Fibroblast of skin of abdomen (primary cell): ENCODE measurements around the gene STK10.

Experiments
- DNase-seq: peaks from one replicate; pipeline ENCODE4 v3.0.0-alpha.2; 2013

STK10 gene

DNA sequence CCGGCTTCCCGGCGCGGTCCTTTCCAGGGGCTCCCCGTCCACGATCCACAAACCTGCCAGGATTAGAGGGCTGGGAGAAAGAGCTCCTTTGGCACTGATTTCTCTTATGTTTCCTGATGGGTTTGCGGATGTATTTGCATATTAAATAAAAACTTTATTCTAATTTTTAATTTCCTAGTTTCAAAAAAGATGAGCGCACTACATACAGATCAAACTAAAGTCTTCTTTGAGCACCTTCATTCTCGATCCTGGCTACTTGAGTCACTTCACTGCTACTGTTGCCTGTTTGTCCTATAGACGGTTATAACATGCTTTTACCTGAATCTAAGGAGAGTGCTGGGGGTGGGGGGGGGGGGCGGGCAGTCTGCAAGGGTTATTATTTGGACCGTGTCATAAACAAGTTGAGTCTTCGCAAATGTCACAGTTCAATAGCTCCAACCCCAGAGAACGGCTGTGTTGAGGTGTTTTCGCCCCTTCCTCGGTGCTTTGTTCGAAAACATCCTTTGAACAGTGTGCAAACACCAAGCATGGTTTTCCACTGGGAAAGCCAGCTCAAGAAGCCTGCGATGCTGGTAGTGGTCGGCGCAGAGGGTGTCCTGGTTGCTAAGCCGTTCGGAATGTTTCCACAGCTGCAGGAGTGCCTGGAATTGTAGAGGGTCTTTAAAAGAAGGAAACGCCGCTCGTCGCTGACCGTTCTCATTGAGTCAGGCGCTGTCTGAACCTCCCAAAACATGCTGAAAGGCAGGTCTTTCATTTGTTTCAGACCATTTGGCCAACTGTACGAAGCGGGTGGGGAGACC, 1.1 kb upstream of the STK10 start:
- peak; percentile 22 for DNase-seq

DNA sequence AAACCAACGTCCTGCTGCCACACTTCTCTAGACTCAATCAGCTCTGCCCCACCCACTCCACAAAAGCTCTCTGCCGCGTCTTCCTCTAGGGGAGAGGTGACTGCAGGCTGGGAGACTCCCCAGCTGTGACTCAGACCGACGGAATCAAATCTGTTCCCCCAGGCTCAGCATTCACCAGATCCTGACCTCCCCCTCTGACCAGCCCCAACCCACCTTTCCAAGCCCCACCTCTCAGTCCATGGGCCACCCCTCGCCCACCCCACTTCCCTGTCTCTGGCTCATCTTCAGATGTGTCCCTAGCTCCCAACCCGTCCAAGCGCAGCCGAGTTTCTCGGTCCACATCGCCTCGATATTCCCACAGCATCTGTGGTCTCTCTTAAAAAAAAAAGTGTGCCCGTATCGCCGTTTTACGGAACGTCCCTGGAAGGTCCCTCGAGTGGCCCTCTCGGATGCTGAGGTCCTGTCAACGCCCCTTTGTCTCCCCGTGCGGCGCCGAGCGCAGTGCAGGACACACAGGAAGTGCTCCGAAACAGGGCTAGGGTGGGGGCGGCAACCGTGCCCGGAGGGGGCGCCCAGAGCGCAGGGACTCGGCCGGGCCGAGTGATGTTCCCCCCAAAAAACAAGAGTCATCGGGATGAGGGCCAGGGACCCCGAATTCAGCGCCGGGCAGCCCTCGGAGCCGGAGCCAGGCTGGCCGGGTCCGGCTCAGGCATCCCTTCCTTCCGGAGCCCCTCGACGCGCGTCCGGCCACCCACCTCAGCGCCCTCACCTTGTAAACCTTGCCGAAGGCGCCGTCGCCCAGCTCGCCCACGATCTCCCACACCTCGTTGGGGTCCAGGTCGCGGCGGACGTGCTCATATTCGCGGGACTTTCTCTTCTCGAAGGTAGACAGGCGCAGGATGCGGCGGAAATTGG, 649 bp downstream of the STK10 start:
- DNase-seq = peak; percentile 71

DNA sequence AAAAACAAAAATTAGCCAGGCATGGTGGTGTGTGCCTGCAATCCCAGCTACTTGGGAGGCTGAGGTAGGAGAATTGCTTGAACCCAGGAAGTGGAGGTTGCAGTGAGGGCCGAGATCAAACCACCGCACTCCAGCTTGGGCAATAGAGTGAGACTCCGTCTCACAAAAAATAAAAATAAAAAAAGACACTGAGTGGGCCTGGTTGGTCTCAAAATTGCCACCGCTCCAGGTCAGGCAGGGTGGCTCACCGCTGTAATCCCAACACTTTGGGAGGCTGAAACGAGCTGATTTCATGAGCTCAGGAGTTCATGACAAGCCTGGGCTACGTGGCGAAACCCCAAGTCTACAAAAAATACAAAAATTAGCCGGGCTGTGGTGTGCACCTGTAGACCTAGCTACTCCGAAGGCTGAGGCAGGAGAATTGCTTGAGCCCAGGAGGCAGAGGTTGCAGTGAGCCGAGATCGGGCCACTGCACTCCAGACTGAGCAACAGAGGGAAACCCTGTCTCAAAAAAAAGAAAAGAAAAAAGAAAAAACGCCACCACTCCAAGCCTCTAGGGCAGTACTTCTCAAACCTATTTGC, 1.8 kb downstream of the STK10 start:
- DNase-seq = no peak

DNA sequence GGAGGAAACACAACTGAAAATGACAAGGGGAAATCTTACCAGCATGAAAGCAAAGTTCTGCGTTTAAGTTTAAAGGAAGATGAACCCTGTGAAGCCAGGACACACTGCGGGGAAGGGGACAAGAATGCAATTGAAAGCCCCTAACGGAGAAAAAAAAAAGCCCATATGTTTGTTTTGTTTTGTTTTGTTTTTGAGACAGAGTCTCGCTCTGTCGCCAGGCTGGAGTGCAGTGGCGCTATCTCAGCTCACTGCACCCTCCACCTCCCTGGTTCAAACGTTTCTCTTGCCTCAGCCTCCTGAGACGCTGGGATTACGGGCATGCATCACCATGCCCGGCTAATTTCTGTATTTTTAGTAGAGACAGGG, 2.9 kb downstream of the STK10 start:
- DNase-seq = no peak

DNA sequence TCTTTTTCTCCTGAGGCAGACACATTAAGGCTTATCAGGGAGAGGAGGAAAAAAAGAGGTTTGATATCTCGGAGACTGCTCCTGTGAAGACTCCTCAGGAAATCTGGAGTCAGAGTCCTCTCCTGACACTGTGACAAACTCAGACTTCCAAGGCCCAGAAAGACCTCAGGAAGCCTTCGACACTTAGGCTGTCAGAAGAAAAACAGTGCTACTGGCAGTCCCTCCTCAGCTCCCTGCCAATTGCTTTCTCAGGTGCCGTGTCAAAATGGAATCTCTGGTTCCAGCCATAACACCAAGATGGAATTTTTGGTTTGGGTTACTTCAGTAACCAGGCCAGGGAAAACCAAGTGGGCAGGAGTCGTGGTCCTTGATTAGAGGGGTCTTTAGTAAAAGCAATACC, 4.1 kb downstream of the STK10 start:
- no peak for DNase-seq

DNA sequence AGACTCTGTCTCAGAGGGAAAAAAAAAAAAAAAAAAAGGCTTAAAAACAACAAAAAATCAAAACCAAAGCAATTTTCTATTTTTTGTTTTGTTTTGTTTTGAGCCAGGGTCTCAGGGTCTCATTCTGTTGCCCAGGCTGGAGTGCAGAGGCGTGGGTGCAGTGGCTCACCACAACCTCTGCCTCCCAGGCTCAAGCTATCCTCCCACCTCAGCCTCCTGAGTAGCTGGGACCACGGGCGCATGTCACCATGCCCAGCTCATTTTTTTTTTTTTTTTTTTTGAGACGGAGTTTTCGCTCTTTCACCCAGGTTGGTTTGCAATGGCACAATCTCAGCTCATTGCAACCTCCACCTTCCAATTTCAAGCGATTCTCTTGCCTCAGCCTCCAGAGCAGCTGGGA, 5.7 kb downstream of the STK10 start:
- DNase-seq = no peak

DNA sequence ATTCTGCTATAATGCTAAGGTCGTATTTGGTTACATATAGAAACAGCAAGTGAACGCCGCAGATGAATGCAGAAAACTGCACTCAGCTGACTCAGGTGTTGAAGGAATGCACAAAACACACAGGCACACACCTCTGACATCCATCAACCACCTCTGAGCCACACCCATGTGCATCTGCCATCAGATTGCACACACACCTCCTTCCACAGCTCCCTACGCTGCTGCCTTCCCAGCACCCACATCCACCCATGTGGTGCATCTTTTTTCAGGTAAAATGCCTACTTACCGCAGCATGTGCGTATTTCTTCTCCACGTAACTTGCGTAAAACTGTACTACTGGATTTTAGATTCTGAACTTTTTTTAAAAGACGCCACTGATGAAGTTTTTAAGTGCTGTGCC, 7.1 kb downstream of the STK10 start:
- DNase-seq = no peak

DNA sequence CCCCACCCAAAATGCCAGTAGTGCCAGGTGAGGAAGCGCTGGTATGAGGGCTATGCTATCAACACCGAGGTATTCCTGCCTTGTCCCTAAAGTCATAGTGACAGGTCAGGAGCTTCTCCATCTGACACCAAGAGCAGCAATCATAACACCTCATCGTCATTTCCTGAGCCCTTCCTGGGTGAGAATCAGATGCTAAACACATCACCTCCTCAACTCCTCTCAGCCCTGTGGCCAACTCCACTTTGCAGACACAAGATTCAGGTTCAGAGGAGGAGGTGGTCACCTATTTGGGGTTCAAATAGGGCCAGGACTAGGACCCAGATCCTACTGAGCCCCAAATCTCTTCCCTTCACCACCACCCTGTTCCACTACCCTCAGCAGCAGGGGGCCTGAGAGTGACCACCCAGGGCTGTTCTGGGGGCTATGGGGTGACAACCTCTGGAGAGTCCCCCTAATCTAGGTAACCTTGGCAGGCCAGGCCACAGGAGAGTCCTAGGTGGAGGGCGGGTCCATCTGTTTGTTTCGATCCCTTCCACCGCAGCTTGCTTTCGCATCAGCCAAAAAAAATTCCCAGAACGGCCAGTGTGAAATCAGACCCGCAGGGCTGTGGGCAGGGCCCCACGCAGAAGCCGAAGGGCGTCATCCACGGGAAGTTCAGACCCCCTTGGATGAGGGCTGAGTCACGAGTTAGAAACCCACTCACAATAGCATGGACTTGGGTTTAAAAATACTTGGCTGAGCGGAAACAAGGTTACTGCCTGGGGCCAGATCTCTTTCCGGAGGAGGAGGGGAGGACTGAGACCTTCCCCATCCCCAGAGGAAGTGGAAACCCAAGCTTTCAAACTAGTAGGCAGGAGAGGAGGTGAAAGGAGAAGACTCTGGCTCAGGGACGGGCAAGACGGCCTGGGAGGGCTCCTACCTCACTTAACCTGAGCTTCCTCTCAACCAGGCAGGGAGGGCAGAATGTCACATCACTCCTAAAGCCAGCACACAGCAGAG, 8.7 kb downstream of the STK10 start:
- no peak for DNase-seq

DNA sequence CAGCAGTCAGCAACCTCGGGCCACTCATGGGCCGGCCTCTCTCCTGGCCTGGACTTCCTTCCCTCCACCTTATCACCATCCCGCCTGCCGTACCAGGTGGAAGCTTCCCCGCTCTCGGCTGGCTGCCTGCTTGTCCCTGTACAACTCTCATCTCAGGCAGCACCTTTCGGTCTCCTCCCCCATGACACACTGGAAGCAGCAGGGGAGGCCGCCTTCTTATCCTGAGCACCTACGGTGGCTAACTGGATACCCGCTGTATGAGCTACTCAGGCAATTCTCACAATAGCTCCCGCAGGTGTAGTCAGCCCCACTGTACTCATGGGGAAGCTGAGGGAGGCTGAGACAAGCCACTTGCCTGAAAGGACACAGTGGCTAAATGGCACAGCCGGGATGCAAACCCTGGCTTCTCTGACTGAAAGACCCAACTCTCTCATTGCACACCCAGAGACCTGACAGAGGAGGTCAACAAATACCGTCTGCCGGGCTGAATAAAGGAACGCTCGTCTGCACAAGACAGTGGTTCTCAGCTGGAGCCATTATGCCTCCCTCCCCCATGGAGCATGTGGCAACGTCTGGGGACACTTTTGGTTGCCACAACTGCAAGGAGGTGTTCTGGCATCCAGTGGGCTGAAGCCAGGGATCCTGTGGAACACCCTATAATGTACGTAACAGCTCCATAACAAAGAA, 9.6 kb downstream of the STK10 start:
- DNase-seq = no peak

DNA sequence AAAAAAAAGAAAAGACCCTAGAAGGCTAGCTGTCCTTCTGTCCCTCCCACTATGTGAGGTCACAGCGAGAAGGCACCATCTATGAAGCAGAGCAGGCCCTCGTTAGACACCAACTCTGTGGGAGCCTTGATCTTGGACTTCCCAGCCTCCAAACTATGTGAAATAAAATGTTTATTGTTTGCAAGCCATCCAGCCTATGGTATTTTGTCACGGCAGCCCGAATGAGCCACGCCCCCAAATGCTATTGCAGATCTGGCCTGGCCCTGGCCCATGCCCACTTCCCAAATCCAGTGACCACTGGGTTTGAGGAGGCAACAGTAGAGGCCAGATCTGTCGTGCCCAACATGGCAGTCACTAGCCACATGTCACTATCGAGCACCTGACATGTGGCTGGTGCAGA, 10.8 kb downstream of the STK10 start:
- no peak for DNase-seq

DNA sequence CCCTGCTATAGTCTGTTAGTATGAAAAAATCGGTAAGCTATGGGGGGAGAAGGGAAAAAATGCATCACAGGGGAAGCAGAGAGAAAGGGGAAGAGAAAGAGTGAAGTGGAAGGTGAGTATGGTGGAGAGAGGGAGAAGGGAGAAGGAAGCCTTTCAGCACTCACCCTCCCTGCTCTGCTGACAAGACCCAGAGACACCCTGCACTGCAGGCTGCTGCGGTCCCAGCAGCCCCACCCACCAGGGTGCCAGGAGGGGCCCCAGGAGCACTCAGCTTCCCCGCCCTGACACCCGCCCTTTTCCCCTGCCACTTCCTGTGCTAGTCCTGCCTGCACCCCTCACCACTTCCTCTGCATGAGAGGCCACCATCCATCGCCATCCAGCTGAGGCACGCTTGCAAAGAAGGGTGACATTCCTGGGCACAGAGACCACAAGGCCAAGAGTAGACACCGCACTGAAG, 12.7 kb downstream of the STK10 start:
- no peak for DNase-seq

DNA sequence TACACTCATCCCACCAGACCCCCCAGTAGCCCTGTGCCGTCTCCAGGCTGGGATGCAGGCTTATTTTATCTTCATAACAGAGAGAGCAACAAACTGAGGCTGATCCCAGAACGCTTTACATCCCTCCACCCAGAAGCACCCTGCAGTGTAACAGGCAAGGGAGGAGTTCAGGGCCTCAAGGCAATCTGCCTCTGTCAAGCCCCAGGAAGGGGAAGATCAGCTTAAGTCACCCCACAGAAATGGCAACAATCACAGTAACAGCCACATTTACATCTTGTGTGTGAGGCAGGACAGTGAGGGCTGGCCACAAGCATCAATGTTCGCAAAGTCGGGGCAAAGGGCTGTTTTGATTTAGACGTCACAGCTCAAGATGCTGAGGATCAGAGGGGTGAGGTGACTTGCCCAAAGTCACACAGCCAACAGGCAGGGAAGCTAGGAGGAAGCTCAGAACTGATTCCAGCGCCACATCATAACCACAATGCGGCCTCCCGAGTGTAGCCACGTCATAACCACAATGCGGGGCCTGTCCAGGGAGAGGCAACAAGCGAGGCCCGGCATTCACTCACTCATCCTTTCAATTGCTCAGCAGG, 14.4 kb downstream of the STK10 start:
- DNase-seq = peak; percentile 65

DNA sequence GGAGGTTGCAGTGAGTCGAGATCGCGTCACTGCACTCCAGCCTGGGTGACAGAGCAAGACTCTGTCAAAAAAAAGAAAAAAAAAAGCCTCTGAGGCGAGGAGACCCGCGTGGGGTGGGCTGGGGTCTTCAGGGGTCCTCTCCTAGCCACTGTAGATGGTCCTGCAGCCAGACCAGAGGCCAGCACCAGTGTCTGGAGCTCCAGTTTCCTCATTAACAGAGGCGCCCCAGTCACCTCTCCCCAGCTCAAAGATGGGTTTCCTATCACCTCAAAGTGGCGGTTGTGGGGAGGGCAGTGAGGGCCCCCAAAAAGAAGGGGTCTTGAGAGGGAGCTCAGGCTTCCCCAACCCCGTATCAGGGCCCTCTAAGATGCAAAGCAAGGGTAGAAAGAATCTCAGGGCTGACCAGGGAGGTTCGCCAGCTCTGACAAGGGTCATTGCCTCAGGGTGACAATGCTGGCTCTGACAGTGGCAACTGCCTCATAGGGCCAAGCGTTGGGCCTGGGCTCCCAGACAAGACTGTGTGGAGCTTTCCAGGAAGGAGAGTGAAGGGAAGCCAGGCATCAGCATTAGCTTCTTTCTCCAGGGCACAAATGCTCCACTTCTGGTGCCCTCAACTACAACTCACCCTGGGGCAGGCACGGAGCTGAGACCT, 15.0 kb downstream of the STK10 start:
- no peak for DNase-seq

DNA sequence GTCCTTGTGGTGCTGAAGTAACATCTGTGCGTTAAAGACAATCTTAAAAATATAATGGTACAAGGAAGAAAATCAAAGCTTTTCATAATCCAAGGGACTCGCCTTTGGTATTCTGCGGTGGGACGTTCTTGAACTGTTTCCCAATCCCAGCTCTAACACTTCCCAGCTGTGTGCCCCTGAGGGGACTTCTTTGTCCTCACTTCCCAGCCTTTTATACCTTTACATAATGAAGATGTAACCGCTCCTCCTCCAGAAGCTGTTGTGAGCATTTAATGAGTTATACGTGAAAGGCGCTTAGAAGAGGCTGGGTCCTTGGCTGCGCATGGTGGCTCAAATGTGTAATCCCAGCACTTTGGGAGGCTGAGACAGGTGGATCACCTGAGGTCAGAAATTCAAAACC, 16.9 kb downstream of the STK10 start:
- DNase-seq = no peak

DNA sequence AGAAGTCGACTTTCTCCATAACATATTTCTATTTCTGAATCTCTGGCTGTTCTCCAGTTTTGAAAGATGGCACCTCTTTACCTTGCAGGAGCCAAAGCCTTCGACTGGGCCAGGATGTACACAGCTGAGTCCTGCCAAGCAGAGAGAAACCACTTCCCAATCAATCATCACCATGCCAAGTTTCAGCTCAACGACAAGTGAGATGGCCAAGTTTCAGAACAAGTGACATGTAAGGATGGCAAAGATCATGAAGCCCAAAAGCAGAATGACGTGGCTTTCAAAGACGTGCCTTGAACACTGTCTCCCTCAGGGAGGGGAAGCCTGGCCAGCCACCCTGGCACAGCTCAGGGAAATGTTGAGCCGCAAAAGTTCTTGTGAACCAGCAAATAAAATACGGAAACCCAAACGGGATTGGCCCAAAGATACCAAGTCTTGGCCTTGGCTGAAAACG, 17.7 kb downstream of the STK10 start:
- DNase-seq = no peak

DNA sequence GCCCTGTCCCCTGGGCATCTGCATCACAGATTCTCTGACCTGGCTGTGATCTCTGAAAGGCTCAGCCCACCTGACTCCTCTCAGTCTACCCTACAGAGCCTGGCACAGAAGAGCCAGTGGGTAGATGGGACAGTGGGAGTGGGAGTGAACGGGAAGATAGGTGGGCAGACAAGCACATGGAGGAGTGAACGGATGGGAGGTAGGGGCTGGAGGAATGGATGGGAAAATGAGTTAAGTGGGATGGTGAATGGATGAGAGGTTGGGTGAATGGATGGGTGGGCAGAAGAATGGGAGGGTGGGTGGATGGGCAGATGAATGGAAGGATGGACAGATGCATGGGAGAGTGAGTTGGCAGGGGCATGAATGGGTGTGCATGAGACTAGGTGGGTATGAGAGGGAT, 18.8 kb downstream of the STK10 start:
- no peak for DNase-seq

DNA sequence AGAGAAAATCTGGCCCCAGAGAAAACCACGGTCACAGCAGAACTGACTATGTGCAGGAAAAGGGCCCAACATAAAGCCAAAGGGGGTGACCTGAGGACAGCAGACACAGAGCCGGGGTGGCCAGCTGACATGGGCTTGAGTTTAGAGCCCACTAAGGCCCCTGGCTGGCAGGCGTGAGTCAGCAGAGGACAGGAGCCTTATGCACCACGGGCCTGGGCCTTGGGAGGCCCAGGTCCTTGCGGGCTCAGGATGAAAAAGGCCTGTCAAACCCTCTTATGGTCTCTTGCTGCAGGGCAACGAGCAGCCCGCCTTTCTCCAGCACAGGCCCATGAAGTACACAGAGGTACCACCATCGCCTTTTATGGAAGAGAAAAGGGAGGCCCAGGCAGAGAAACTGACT, 19.7 kb downstream of the STK10 start:
- DNase-seq = no peak

DNA sequence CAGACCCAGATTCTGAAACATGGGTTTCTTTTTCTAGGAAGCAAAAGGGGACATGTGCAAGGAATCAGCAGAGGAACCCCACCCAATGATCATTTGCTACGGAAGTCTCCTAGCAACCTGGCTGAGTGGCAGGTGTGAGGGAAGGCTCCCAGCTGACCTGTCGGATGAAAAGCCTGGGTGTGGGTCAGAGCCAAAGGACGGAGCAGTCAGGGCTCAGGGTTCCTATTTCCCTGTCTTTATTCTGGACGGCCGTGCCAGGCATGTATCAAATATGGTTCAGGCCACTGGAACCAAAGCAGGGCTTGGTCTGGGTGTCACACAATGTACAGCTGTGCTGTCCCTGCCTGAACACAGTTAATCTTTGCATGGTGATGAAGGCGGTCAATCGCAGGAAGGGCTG, 20.1 kb downstream of the STK10 start:
- no peak for DNase-seq

DNA sequence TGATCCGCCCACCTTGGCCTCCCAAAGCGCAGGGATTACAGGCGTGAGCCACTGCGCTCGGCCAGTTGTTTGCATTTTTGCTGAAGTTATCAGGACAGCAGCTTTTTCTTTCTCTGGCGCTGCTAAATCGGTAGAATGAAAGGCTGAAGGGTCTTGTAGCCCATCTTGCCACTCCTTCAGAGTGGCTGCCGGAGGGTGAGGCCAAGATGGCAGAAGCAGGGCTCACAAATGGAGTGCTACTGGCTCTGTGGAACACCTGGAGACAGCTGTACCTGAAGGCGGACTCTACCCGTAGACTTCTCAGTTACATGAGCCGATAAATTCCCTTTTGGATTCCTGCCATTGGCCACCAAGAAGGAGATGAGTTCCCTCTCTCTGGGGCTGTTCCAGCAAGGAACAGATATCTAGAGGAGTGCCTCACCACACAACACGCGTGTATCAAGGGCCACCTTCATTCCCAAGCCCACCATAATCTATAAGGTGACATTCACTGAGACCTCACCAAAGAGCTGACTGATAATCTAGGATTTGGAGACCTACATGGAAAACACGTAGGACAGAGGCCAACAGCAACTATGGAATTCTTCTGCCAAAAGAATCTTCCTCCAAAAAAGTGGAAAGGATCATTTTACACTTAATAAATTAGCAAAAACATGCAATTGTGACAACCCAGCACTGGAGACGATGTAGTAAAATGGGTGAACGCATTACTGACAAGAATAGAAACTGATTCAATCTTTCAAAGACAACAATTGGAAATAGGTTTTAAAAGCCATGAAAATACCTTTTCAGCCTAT, 21.8 kb downstream of the STK10 start:
- DNase-seq = peak; percentile 50

DNA sequence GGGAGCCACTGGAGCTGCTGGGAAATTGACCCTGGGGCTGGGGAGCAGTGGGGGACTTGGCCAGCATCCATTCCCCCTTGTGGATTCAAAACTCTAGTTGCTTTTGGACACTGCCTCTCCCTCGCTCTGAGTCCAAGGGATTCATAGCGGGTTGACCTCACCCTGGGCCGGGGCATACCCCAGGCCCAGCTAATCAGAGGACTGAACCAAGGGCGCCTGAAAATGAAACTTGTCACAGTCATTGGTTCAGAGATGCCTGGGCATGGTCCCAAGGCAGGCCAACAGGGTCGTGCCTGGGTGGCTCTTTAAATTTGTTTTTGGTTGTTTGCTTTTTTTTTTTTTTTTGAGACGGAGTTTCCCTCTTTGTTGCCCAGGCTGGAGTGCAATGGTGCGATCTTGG, 22.6 kb downstream of the STK10 start:
- DNase-seq = no peak
